Measurements from ENCODE around the gene DCANP1. TPM values are rescaled to one million over a fixed set of nuclear protein-coding genes. Genes with fewer than 3 reads are reported as not detected.

DCANP1 gene
- total RNA-seq, 6 experiments from 2014 or later = not detected

DNA sequence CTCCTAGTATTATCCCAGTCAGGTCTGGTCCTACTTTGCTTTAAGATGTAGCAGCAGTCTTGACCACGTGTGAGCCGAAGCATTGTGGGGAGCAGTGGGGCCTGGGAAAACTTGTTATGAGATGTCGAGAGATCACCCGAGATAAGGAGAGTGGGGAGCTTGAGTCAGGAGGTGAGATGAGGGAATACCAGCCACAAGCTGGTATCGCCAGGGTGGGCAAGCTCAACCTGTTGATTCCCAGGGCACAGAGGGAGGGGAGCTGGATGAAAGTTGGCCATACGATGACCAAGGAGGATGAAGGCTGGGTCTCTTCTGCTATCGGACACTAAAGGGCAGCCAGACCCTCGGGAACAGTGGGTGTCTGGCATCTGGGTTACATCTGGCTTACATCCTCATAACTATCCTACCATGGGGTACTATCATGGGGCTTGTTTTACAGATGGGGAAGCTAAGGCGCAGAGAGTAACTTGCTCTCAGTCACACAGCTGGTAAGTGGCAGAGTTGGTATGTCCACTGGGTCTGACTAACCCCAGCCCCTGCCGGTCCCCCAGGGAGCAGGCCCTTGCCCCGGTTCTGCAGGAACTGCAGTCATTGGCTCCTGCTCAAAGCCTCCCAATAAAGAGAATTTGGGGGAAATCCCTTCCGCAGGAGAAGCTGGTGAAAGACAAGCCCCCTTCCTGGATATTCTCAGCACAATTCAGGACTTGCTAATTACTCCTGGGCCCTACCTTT lies 18.4 kb upstream of the DCANP1 start:
- Mint-ChIP-seq H3K9me3 (no peaks in the 10 kb centered on the region), H3K27ac (no peak overlapping the region), H3K4me1 (ENCODE audit: low read depth) (peaks cover 11% of the 10 kb centered on the region), H3K27me3 (ENCODE audit: insufficient read depth) (peaks cover 25% of the 10 kb centered on the region), H3K36me3 (ENCODE audit: low read depth) (no peaks in the 10 kb centered on the region), H3K4me3 (no peak overlapping the region)
- DNase-seq = no peak
- no peak for TF ChIP-seq CTCF (IDR thresholded peaks at IDR 0.05)

GRCh38 chr5:135462304-135462703 lies 15.2 kb upstream of the DCANP1 start:
- peak; percentile 79 for TF ChIP-seq CTCF (IDR thresholded peaks at IDR 0.05)
- no peak overlapping the region for H3K4me3 Mint-ChIP-seq
- H3K27ac Mint-ChIP-seq = no peak overlapping the region
- H3K9me3 Mint-ChIP-seq = no peaks in the 10 kb centered on the region
- DNase-seq = no peak
- H3K4me1 Mint-ChIP-seq (ENCODE audit: low read depth) = peaks cover 29% of the 10 kb centered on the region
- H3K27me3 Mint-ChIP-seq (ENCODE audit: insufficient read depth) = peaks cover 13% of the 10 kb centered on the region
- no peaks in the 10 kb centered on the region for H3K36me3 Mint-ChIP-seq (ENCODE audit: low read depth)

- Mint-ChIP-seq H3K4me1 (ENCODE audit: low read depth) (peaks cover 33% of the 10 kb centered on the region), H3K9me3 (no peaks in the 10 kb centered on the region), H3K36me3 (ENCODE audit: low read depth) (no peaks in the 10 kb centered on the region), H3K27ac (no peak overlapping the region), H3K4me3 (no peak overlapping the region), H3K27me3 (ENCODE audit: insufficient read depth) (peaks cover 10% of the 10 kb centered on the region)
- no peak for DNase-seq
- TF ChIP-seq CTCF (IDR thresholded peaks at IDR 0.05) = no peak
These were observed 14.5 kb upstream of the DCANP1 start for GRCh38 chr5:135461481-135462151.

GRCh38 chr5:135460246-135461033 lies 13.3 kb upstream of the DCANP1 start:
- DNase-seq = no peak
- Mint-ChIP-seq H3K9me3 (no peaks in the 10 kb centered on the region), H3K36me3 (ENCODE audit: low read depth) (no peaks in the 10 kb centered on the region), H3K27ac (no peak overlapping the region), H3K4me3 (no peak overlapping the region), H3K4me1 (ENCODE audit: low read depth) (peaks cover 38% of the 10 kb centered on the region), H3K27me3 (ENCODE audit: insufficient read depth) (peaks cover 8% of the 10 kb centered on the region)
- TF ChIP-seq CTCF (IDR thresholded peaks at IDR 0.05) = no peak

DNA sequence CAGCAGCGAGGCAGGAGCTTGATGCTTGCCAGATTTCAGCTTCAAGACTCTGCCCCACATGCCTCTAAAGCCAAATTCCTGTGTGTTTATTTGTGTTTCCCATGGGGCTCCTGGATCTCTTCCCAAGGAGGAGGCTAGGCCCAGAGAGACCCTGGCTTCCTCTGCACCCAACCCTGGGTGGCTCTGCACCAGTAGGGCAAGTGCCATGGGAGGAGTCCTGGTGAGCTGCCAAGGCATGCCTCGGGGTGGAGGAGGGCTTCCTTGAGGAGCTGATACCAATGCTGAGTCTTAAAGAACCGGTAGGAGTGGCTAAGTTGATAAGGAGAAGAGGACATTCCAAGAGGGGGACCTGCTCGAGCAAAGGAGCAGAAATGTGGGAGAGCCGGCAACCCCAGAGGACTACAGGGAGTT lies 11.8 kb upstream of the DCANP1 start:
- Mint-ChIP-seq H3K36me3 (ENCODE audit: low read depth) (no peaks in the 10 kb centered on the region), H3K4me3 (no peak overlapping the region), H3K27me3 (ENCODE audit: insufficient read depth) (peaks cover 7% of the 10 kb centered on the region), H3K27ac (no peak overlapping the region), H3K9me3 (no peaks in the 10 kb centered on the region), H3K4me1 (ENCODE audit: low read depth) (peaks cover 38% of the 10 kb centered on the region)
- peak; percentile 43 for DNase-seq
- no peak for TF ChIP-seq CTCF (IDR thresholded peaks at IDR 0.05)

Measured in HFFc6 (cell line).